Measurements from ENCODE around the gene CA4.

The CA4 gene

DNA sequence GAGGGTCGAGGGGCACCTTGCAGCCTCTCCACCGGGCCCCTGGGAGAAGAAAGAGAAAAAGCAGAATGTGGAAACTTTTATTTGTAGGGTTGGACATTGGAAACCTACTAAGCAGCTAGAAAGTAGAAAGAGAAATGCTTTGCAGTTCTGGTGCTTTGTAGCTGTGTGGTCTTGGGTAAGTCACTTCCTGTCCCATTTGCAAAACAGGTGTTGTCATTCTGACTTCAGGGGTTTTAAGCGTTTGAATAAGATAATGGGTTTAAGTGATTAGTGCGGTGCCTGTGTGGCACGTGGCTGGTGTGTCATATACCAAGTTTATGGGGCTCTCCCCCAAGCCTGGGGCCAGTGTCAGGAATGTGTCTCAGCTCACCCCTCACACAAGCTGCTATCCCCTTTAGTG lies 1.6 kb downstream of the CA4 start:
- H3K4me3 ChIP-seq (ENCODE audit: low read length): peak overlapping the region; percentile 32
- H3K27me3 ChIP-seq (ENCODE audit: control insufficient read depth, insufficient read depth, low read length): peaks cover 34% of the 10 kb centered on the region
- no peaks in the 10 kb centered on the region for H3K36me3 ChIP-seq (ENCODE audit: control insufficient read depth, insufficient read depth, low read length)
- H3K4me1 ChIP-seq (ENCODE audit: control insufficient read depth, insufficient read depth, low read length): no peaks in the 10 kb centered on the region
- H3K9ac ChIP-seq (ENCODE audit: low read length): no peak overlapping the region
- no peak overlapping the region for H3K27ac ChIP-seq (ENCODE audit: low read depth, low read length)

DNA sequence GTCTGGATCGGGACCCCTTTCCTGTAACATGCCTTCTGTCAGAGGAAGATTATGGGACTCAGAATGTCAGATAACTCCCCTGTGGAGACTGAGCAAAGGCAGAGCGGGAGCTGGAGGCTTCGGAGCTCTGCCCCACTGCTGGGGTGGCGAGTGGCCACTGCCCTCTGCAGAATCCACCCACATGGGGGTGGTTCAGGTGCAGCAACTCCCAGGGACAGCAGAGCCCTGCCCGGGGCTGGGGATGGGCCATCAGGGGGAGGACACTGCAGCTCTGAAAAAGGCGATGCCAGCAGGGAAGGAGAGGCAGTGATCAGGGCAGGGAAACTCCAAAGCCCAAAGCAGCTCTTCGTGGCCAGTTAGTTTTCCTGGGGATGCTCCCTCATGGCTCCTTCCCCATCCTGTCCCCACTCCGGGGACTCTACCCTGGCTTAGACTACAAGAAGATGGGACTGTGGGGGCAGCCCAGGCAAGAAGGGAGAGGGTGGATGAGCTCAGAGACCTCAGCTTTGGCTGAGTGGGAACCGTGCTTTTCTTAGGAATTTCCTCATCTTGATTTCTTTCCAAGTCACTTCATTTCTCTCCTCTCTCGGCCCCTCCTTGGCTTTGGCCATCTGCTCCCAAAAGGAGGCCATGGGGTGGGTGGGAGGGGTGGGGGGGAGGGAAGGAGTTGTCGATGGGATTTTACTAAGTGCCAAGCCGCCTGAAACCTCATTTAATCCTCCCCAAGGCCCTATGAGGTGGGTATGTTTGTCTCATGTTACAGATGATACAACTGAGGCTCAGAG lies 4.0 kb downstream of the CA4 start:
- H3K4me1 ChIP-seq (ENCODE audit: control insufficient read depth, insufficient read depth, low read length): no peaks in the 10 kb centered on the region
- H3K36me3 ChIP-seq (ENCODE audit: control insufficient read depth, insufficient read depth, low read length): no peaks in the 10 kb centered on the region
- H3K9ac ChIP-seq (ENCODE audit: low read length): no peak overlapping the region
- no peak overlapping the region for H3K4me3 ChIP-seq (ENCODE audit: low read length)
- no peak overlapping the region for H3K27ac ChIP-seq (ENCODE audit: low read depth, low read length)
- H3K27me3 ChIP-seq (ENCODE audit: control insufficient read depth, insufficient read depth, low read length): peaks cover 22% of the 10 kb centered on the region

DNA sequence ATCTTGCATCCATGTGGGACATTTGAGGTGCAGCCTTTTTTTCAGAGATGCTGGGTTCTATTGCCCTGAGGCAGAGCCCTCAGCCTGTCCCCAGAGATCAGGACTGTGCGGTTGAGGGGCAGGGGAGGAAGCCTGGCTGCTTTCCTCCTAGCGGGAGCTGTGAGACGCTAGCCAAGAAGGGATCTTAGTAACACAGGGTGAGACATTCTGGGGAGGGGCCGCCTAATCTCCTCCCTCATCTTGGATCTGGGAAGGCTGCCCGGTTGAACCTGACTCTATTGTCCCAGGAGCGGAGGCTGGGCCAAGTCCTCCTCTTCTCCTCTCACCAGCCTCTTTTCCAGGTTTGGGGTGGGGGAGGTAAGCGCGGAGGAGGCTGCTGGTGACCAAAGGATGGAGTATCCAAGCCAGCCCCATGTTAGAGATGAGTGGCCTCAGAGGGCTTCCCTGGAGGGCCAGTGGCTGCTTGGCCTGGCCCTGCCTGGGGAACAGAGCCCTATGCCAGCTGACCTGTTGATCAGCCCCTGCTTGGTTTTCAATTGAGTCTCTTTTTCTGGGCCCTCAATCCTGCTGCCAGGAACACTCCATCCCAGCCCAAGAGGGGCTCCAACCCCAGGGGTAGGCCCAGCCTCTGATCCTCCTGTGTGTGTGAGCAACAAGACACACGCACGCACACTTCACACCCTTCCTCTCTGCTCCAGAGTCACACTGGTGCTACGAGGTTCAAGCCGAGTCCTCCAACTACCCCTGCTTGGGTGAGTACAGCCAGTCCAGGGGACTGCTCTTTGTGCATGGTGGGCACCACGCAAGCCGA lies 5.0 kb downstream of the CA4 start:
- Histone ChIP-seq H3K9ac (ENCODE audit: low read length) (no peak overlapping the region), H3K27ac (ENCODE audit: low read depth, low read length) (no peak overlapping the region), H3K4me1 (ENCODE audit: control insufficient read depth, insufficient read depth, low read length) (no peaks in the 10 kb centered on the region), H3K27me3 (ENCODE audit: control insufficient read depth, insufficient read depth, low read length) (peaks cover 18% of the 10 kb centered on the region), H3K36me3 (ENCODE audit: control insufficient read depth, insufficient read depth, low read length) (no peaks in the 10 kb centered on the region), H3K4me3 (ENCODE audit: low read length) (no peak overlapping the region)

DNA sequence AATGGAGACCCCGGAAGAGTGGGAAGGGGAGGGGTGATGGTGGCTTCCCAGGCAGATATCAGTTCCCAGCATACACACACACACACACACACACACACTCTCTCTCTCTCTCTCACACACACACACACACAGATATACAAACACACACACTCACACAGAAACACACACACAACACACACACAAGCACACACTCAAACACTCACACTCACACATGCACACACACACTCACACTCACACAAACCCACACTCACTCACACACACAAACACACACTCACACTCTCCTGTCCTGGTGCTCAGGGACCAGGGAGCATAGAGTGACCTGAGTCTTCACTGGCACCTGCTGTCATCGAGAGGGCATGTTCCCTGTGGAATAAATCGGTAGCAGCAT lies 5.6 kb downstream of the CA4 start:
- Histone ChIP-seq H3K4me3 (ENCODE audit: low read length) (no peak overlapping the region), H3K36me3 (ENCODE audit: control insufficient read depth, insufficient read depth, low read length) (no peaks in the 10 kb centered on the region), H3K4me1 (ENCODE audit: control insufficient read depth, insufficient read depth, low read length) (no peaks in the 10 kb centered on the region), H3K27ac (ENCODE audit: low read depth, low read length) (no peak overlapping the region), H3K9ac (ENCODE audit: low read length) (no peak overlapping the region), H3K27me3 (ENCODE audit: control insufficient read depth, insufficient read depth, low read length) (peaks cover 15% of the 10 kb centered on the region)

DNA sequence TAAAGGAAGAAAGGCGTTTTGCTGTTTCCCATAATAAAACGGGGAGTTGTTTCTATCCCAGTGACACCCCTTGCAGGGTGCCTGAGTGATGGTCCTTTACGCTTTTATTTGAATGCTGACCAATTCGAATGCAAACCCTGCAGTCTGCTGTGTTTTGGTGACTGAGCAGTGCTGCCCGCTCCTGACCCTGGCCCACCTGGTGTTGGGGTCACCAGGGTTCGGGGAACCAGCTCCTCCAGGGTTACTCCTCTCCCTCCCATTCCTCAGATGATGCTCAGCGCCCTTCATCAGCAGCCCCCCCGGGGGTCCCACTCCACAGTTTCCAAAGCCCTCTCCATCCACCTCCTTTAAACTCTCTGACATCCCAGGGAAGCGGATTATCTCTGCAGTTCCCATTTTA lies 6.0 kb downstream of the CA4 start:
- Histone ChIP-seq H3K9ac (ENCODE audit: low read length) (no peak overlapping the region), H3K36me3 (ENCODE audit: control insufficient read depth, insufficient read depth, low read length) (no peaks in the 10 kb centered on the region), H3K27me3 (ENCODE audit: control insufficient read depth, insufficient read depth, low read length) (peaks cover 12% of the 10 kb centered on the region), H3K27ac (ENCODE audit: low read depth, low read length) (no peak overlapping the region), H3K4me3 (ENCODE audit: low read length) (no peak overlapping the region), H3K4me1 (ENCODE audit: control insufficient read depth, insufficient read depth, low read length) (no peaks in the 10 kb centered on the region)

DNA sequence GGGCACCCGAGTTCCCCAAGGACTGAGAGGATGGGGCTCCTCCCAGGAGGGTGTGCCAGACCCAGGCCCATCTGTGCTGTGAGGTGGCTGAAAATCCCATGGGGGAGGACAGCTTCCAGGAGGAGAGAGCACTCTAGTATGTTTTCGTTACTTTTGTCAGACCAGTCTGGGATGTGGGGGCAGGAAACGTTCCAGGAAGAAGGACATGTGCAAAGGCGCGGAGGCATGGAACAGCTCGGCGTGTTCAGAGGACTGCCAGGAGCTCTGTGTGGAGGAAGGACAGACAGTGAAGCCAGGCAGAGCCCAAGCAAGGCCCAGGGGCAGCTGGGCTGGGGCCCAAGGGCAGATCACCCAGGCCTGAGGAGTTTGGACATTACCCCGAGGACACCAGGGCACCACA lies 7.0 kb downstream of the CA4 start:
- Histone ChIP-seq H3K9ac (ENCODE audit: low read length) (no peak overlapping the region), H3K36me3 (ENCODE audit: control insufficient read depth, insufficient read depth, low read length) (no peaks in the 10 kb centered on the region), H3K27ac (ENCODE audit: low read depth, low read length) (no peak overlapping the region), H3K4me1 (ENCODE audit: control insufficient read depth, insufficient read depth, low read length) (no peaks in the 10 kb centered on the region), H3K27me3 (ENCODE audit: control insufficient read depth, insufficient read depth, low read length) (peaks cover 4% of the 10 kb centered on the region), H3K4me3 (ENCODE audit: low read length) (no peak overlapping the region)

DNA sequence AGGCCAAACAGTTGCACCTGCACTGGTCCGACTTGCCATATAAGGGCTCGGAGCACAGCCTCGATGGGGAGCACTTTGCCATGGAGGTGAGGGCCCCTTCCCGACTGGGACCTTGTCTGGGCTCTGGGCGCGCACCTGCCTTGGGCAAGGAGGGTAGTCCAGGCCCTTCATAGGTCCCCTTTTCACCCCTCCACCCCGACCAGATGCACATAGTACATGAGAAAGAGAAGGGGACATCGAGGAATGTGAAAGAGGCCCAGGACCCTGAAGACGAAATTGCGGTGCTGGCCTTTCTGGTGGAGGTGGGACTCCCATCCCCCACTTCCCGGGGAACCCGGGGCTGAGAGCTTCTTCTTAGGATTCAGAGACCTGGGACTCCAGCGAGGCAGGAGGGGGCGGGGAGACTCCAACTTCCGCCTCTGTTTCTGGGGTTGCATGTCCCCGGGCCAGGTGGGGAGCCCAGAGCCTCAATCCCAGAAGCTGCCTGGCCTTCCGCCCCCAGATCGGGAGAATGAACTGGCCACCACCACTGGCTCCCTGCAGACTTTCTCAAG lies 7.8 kb downstream of the CA4 start:
- Histone ChIP-seq H3K36me3 (ENCODE audit: control insufficient read depth, insufficient read depth, low read length) (no peaks in the 10 kb centered on the region), H3K27ac (ENCODE audit: low read depth, low read length) (no peak overlapping the region), H3K9ac (ENCODE audit: low read length) (no peak overlapping the region), H3K4me3 (ENCODE audit: low read length) (no peak overlapping the region), H3K27me3 (ENCODE audit: control insufficient read depth, insufficient read depth, low read length) (no peaks in the 10 kb centered on the region), H3K4me1 (ENCODE audit: control insufficient read depth, insufficient read depth, low read length) (no peaks in the 10 kb centered on the region)

DNA sequence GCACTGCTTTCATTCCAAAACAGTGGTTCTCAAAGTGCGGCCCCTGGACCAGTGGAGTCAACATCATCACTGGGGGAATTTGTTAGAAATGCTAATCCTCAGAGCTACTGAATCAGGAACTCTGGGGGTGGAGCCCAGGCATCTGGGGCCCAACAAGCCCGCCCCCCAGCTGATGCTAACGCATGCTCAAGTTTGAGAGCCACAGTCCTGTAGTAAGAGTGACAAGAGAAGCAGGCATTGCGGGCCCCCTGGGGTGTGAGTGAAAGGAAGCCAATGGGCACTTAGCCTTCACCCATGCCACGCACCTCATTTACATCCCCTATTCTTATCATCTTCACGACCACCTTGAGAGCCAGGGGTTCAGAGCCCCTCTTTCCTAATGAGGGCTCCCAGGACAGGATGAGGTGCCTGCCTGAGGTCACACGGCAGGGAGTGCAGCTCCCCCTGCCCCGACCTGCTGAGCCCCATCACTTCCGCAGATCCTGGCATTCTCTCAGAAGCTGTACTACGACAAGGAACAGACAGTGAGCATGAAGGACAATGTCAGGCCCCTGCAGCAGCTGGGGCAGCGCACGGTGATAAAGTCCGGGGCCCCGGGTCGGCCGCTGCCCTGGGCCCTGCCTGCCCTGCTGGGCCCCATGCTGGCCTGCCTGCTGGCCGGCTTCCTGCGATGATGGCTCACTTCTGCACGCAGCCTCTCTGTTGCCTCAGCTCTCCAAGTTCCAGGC lies 9.1 kb downstream of the CA4 start:
- Histone ChIP-seq H3K27me3 (ENCODE audit: control insufficient read depth, insufficient read depth, low read length) (no peaks in the 10 kb centered on the region), H3K9ac (ENCODE audit: low read length) (no peak overlapping the region), H3K4me1 (ENCODE audit: control insufficient read depth, insufficient read depth, low read length) (no peaks in the 10 kb centered on the region), H3K27ac (ENCODE audit: low read depth, low read length) (no peak overlapping the region), H3K36me3 (ENCODE audit: control insufficient read depth, insufficient read depth, low read length) (no peaks in the 10 kb centered on the region), H3K4me3 (ENCODE audit: low read length) (no peak overlapping the region)

DNA sequence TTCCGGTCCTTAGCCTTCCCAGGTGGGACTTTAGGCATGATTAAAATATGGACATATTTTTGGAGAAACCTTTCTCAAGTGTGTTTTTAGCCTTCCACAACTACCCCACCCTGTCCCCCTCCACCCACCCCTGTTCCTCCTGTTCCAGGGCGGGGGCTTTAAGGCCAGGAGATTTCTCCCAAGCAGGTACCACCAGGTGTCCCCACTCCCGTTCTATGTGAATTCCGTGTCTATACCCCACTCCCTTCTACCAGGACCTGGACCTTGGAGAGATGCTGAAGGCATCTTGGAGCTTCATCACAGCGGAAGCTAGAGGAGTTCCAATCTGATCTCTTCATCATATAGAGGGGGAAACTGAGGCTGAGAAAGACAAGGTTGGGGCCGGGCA lies 9.7 kb downstream of the CA4 start:
- H3K4me3 ChIP-seq (ENCODE audit: low read length): no peak overlapping the region
- no peak overlapping the region for H3K9ac ChIP-seq (ENCODE audit: low read length)
- no peak overlapping the region for H3K27ac ChIP-seq (ENCODE audit: low read depth, low read length)
- H3K27me3 ChIP-seq (ENCODE audit: control insufficient read depth, insufficient read depth, low read length): no peaks in the 10 kb centered on the region
- H3K4me1 ChIP-seq (ENCODE audit: control insufficient read depth, insufficient read depth, low read length): no peaks in the 10 kb centered on the region
- no peaks in the 10 kb centered on the region for H3K36me3 ChIP-seq (ENCODE audit: control insufficient read depth, insufficient read depth, low read length)

DNA sequence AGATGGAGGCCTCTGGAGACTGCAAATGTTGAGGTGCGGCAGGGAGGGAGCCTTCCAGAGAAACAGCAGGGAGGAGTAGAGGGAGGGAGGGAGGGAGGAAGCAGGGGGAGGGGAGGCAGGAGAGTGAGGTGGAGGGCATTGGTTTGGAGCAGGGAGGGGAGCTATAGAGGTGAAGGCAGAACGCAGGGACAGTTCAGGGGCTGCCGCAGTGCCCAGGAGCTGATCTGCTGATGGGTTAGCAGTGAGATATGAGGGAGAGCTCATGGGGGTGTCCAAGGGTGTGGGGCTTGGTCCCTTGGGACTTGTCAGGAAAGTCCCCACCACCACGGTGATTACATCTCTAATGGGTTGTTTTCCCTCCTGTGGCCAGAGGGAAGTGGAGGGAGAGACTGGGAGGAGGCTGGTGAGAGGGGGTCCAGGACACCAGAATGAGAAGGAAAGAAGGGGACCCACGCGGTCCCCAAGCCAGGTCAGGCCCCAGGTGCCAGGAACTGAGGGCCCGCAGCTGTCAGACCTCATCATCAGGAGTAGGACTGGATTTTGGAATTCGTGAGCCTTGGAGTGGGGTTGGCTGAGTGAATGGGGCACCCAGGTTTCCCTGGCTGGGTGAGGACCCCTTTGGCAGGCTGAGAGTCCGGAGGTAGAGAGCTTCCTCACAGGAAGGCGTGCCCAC lies 11.2 kb downstream of the CA4 start:
- no peak overlapping the region for H3K27ac ChIP-seq (ENCODE audit: low read depth, low read length)
- H3K27me3 ChIP-seq (ENCODE audit: control insufficient read depth, insufficient read depth, low read length): no peaks in the 10 kb centered on the region

DNA sequence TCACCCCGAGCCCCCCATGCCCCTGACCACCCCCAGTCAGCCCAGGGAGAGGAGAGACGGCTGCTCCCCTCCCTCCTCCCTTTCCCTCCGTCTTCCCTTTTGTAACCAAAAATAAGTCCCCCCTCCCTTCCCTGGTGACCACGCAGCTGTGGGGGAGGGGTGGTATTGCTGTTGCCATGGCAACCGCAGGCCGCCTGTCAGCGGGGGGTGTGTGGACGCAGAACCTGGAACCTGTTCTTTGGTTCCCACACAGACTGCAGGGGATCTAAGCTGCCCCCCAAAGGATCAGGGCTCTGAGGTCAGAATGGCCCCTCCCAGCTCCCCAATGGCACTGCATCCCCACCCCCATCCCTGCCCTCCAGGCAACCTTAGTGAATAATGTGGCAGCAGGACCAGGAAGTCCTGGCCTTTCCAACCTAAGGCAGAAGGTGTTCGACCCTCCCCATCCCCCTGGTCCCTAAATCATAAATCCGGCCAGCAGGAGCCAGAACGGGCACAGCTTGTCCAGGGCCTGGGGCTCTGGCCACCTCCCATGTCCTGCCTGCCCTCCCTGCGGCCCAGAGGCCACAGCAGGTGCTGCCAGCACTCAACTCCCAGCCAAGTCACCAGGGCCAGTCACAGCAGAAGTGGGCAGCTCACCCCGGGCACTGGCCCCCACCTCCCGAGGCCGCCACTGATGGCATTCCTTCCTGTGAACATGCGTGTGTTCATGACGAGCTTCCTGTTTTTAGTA lies 12.0 kb downstream of the CA4 start:
- H3K27ac ChIP-seq (ENCODE audit: low read depth, low read length): no peak overlapping the region
- no peak overlapping the region for H3K4me3 ChIP-seq (ENCODE audit: low read length)
- no peaks in the 10 kb centered on the region for H3K27me3 ChIP-seq (ENCODE audit: control insufficient read depth, insufficient read depth, low read length)
- H3K4me1 ChIP-seq (ENCODE audit: control insufficient read depth, insufficient read depth, low read length): no peaks in the 10 kb centered on the region
- no peaks in the 10 kb centered on the region for H3K36me3 ChIP-seq (ENCODE audit: control insufficient read depth, insufficient read depth, low read length)
- no peak overlapping the region for H3K9ac ChIP-seq (ENCODE audit: low read length)

More for the DNA sequence above, 11.2 kb downstream of the CA4 start:
- Histone ChIP-seq H3K4me1 (ENCODE audit: control insufficient read depth, insufficient read depth, low read length) (no peaks in the 10 kb centered on the region), H3K36me3 (ENCODE audit: control insufficient read depth, insufficient read depth, low read length) (no peaks in the 10 kb centered on the region), H3K9ac (ENCODE audit: low read length) (no peak overlapping the region), H3K4me3 (ENCODE audit: low read length) (no peak overlapping the region)

All from rectal smooth muscle tissue (tissue), 1 donor.